ENCODE results near the gene WDFY4.
A peak's percentile ranks its signal among the peaks of the same experiment; 100 is the strongest.

WDFY4 gene

DNA sequence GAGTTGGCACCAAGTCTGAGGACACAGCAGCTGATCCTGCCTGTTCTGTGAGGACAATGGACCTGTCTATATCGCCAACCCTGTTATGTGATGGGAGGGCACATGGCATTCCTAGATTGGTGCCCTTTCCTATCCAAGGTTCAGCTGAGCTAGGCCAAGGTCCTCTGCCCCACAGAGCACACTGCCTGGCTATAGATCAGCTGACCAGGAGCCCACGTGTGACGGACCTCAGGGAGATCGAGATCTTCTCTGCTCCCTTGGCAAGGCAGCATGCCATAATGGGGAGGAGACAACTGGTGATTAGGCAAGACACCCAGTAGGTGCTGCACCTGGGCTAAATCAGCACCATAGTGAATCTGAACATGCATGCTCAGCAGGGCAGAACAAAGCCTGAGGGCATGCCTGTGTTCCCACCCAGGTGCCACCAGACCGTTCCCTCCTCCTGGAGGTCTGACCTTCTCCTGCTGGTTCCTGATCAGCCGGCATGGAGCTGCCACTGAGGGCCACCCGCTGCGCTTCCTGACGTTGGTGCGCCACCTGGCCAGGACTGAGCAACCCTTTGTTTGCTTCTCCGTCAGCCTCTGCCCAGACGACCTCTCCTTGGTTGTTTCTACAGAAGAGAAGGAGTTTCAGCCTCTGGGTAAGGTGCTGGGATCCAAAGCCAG is 93.7 kb downstream of the WDFY4 start:
- DNase-seq (ENCODE audit: low read depth in 2 of 2): no peak
- TF ChIP-seq, protein P1, sequence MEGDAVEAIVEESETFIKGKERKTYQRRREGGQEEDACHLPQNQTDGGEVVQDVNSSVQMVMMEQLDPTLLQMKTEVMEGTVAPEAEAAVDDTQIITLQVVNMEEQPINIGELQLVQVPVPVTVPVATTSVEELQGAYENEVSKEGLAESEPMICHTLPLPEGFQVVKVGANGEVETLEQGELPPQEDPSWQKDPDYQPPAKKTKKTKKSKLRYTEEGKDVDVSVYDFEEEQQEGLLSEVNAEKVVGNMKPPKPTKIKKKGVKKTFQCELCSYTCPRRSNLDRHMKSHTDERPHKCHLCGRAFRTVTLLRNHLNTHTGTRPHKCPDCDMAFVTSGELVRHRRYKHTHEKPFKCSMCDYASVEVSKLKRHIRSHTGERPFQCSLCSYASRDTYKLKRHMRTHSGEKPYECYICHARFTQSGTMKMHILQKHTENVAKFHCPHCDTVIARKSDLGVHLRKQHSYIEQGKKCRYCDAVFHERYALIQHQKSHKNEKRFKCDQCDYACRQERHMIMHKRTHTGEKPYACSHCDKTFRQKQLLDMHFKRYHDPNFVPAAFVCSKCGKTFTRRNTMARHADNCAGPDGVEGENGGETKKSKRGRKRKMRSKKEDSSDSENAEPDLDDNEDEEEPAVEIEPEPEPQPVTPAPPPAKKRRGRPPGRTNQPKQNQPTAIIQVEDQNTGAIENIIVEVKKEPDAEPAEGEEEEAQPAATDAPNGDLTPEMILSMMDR (IDR thresholded peaks at IDR 0.05; ENCODE audit: low read depth, low read length): no peak
- H3K4me3 ChIP-seq (replicated peaks in 1 of 2; ENCODE audit: low read depth in 2 of 2, low read length in 2 of 2): no peak overlapping the region

- TF ChIP-seq, protein P1 (IDR thresholded peaks at IDR 0.05; ENCODE audit: low read depth, low read length): no peak
- no peak overlapping the region for H3K4me3 ChIP-seq (replicated peaks in 1 of 2; ENCODE audit: low read depth in 2 of 2, low read length in 2 of 2)
- DNase-seq (ENCODE audit: low read depth in 2 of 2): no peak
These were observed 94.4 kb downstream of the WDFY4 start for GRCh38 chr10:48779077-48779476.

DNA sequence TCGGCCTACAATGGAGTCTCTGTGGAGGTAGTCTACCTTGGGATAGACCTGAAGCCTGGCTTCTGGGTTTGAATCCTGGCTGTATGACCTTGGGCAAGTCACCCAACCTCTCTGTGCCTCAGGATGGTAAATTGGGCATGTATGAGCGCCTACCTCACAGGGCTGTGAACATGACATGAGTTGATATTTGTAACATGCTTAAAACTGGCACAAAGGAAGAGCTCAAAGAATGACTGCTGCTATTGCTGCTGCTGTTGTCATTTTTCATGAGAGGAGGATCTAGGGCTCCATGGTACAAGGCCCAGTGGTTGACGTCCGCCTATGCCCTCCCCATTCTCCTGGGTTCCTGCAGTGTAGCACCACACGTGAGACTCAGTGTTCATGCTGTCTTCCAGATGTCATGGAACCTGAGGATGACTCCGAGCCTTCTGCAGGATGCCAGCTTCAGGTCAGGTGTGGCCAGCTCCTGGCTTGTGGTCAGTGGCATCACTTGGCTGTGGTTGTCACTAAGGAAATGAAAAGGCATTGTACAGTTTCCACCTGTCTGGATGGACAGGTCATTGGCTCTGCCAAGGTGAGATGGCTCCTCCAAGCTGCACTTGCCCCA is 95.0 kb downstream of the WDFY4 start:
- DNase-seq (ENCODE audit: low read depth in 2 of 2): no peak
- TF ChIP-seq, protein P1 (IDR thresholded peaks at IDR 0.05; ENCODE audit: low read depth, low read length): no peak
- H3K4me3 ChIP-seq (replicated peaks in 1 of 2; ENCODE audit: low read depth in 2 of 2, low read length in 2 of 2): no peak overlapping the region

DNA sequence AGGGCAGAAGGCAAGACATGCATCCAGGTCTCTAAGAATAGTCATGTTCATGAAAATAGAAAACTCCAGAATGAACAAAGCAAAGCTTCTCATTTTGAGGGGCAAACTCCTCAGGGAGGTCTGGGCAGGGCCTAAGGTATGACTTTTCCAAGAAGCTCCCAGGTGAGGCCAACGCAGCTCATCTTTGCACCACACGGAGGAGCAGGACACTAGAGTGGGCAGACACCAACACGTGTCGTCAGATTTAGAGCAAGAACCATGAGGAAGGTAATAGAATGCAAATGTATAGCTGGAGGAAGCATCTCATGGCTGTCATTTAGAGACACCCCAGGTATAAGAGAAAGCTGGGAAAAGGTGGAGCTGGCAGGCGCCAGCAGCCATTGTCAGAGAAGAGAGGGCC is 95.7 kb downstream of the WDFY4 start:
- no peak for DNase-seq (ENCODE audit: low read depth in 2 of 2)
- TF ChIP-seq, protein P1 (IDR thresholded peaks at IDR 0.05; ENCODE audit: low read depth, low read length): no peak
- H3K4me3 ChIP-seq (replicated peaks in 1 of 2; ENCODE audit: low read depth in 2 of 2, low read length in 2 of 2): no peak overlapping the region

- no peak for DNase-seq (ENCODE audit: low read depth in 2 of 2)
- TF ChIP-seq, protein P1 (IDR thresholded peaks at IDR 0.05; ENCODE audit: low read depth, low read length): no peak
These were observed 97.7 kb downstream of the WDFY4 start for GRCh38 chr10:48782386-48782785.

DNA sequence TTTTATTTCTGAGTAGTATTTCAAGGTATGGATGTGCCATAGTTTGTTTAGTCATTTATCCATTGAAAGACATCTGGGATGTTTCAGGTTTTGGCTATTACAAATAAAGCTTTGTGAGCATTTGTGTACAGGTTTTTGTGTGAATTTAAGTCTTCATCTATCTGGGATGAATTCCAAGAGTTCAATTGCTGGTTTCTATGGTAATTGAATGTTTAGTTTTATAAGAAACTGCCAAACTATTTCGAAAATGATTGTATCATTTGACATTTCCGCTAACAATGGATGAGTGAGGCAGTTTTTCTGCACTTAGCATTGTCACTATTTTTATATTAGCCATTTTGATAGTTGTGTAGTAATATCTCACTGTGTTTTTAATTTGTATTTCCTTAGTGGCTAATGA is 99.4 kb downstream of the WDFY4 start:
- TF ChIP-seq, protein P1 (IDR thresholded peaks at IDR 0.05; ENCODE audit: low read depth, low read length): no peak
- H3K4me3 ChIP-seq (replicated peaks in 1 of 2; ENCODE audit: low read depth in 2 of 2, low read length in 2 of 2): no peak overlapping the region
- peak in 1 of 2 donors; percentile 10 for DNase-seq (ENCODE audit: low read depth in 2 of 2)

More at GRCh38 chr10:48782386-48782785, 97.7 kb downstream of the WDFY4 start:
- H3K4me3 ChIP-seq (replicated peaks in 1 of 2; ENCODE audit: low read depth in 2 of 2, low read length in 2 of 2): no peak overlapping the region

Measured in cardiac fibroblast (primary cell).